Neural cell (in vitro differentiated cells): ENCODE results near the gene CGNL1.

Experiments used
- CTCF ChIP-seq: fragments of 450-650 bp; IDR thresholded peaks from 2 replicates; pipeline ENCODE4 v1.5.1; 2014; ENCODE audit warnings: antibody characterized with exemption, mild to moderate bottlenecking, moderate library complexity; ENCODE audit not compliant: poor library complexity, severe bottlenecking
- EP300 ChIP-seq: fragments of 450-650 bp; conservative IDR thresholded peaks from 2 replicates; pipeline ENCODE4 v1.6.1; 2014; ENCODE audit warnings: antibody characterized with exemption, mild to moderate bottlenecking, moderate library complexity; ENCODE audit not compliant: poor library complexity, severe bottlenecking
- EZH2 ChIP-seq: fragments of 200-600, 300-800 bp; shearing (Covaris generic), sonication (generic); IDR thresholded peaks from 2 replicates; pipeline ENCODE4 v1.6.1; 2014; ENCODE audit warnings: antibody characterized with exemption, low read length, borderline replicate concordance, mild to moderate bottlenecking; ENCODE audit not compliant: insufficient read depth, poor library complexity, severe bottlenecking
- MXI1 ChIP-seq: fragments of 450-650 bp; conservative IDR thresholded peaks from 2 replicates; pipeline ENCODE4 v1.6.1; 2014; ENCODE audit warnings: antibody characterized with exemption, mild to moderate bottlenecking; ENCODE audit not compliant: poor library complexity, severe bottlenecking
- POLR2AphosphoS5 ChIP-seq: IDR thresholded peaks from 2 replicates; pipeline ENCODE4 v1.6.1; 2012
- RAD21 ChIP-seq: fragments of 450-650 bp; conservative IDR thresholded peaks from 2 replicates; pipeline ENCODE4 v1.6.1; 2014; ENCODE audit warnings: antibody characterized with exemption, mild to moderate bottlenecking, moderate library complexity
- TAF1 ChIP-seq: IDR thresholded peaks from 2 replicates; pipeline ENCODE4 v1.6.1; 2012; ENCODE audit warnings: low read depth

DNA sequence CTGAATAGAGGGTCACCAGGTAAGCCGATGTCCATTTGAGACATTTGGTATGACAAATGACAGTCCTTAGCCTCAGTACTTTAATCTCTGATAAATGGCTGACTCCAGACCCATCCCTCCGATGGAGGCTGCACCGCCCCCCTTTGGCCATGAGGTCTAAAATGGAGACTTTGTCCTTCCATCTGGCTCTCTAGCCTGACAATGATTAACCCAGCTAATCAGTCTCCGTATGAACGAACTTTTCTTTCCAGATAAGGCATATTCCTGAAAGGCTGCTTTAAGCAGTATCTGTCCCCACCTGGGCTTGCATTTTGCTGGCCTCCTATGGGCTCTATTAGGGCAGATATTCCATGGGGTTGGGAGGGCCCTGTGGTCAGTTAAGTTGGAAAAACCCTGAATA is 204.6 kb downstream of the CGNL1 start:
- TF ChIP-seq CTCF (no peak), EZH2 (no peak), EP300 (no peak), POLR2AphosphoS5 (no peak), MXI1 (no peak), TAF1 (no peak), RAD21 (no peak)
